ENCODE data around the gene CHRNB2.

DNA sequence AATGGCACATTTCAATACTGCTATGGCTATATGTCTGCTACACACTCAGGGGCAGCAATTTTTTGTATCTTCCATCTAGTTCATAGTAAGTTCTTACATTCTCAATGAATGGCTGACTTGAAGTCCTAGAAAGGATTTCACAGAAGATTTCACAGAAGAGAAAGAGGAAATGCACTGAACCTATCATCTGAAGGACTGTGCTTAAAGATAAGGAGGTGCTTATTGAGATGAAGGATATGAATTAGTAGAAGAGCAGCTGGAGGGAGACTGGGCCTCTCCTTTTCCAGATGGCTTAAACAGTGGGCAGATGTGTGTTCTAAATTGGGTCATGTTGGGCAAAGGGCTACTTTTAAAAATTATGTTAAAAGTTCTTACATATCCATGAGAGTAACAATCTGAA lies 25.8 kb downstream of the CHRNB2 start:
- TF ChIP-seq POLR2AphosphoS5 (IDR thresholded peaks at IDR 0.05) = no peak
- TF ChIP-seq, protein P1, sequence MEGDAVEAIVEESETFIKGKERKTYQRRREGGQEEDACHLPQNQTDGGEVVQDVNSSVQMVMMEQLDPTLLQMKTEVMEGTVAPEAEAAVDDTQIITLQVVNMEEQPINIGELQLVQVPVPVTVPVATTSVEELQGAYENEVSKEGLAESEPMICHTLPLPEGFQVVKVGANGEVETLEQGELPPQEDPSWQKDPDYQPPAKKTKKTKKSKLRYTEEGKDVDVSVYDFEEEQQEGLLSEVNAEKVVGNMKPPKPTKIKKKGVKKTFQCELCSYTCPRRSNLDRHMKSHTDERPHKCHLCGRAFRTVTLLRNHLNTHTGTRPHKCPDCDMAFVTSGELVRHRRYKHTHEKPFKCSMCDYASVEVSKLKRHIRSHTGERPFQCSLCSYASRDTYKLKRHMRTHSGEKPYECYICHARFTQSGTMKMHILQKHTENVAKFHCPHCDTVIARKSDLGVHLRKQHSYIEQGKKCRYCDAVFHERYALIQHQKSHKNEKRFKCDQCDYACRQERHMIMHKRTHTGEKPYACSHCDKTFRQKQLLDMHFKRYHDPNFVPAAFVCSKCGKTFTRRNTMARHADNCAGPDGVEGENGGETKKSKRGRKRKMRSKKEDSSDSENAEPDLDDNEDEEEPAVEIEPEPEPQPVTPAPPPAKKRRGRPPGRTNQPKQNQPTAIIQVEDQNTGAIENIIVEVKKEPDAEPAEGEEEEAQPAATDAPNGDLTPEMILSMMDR (IDR thresholded peaks at IDR 0.05) = no peak

All from stomach (tissue), 4 donors.